HepG2 (cell line): ENCODE measurements around the gene LTB4R. TPM values are rescaled to one million over a fixed set of nuclear protein-coding genes. Genes with fewer than 3 reads are reported as not detected.

ENCODE experiments used
- ATAC-seq: fragments of 200-7000 bp; cut with Tn5 transposase; 3 replicates; pipeline ENCODE4 v1.9.1; 2020; ENCODE audit warnings: mild to moderate bottlenecking, moderate library complexity
- BruUV-seq: library from RNA; stranded (reverse); fragments of 400-500 nt; replicated peaks from 2 replicates; lab custom pipeline; 2021; lab: Mats Ljungman, UMichigan
- CTCF ChIA-PET: fragments of 300-600 bp; formaldehyde crosslinking; extraction: SDS; loops from one replicate; lab custom pipeline; 2021; ENCODE audit warnings: low total read pairs, inconsistent platforms, low intra/inter-chr PET ratio; lab: Yijun Ruan, JAX
- POLR2A ChIA-PET: fragments of 350-600 bp; sonication (Branson Sonifier 250); formaldehyde crosslinking; loops from one replicate; lab custom pipeline; 2020; ENCODE audit warnings: antibody characterized with exemption, inconsistent platforms; lab: Yijun Ruan, JAX
- DNase-seq: peaks from one replicate; pipeline ENCODE4 v3.0.0-alpha.2; 2015; ENCODE audit warnings: low spot score
- FAIRE-seq: peaks from 3 replicates; lab custom pipeline; 2011; peaks lifted over from hg19 to GRCh38; lab: Jason Lieb, UNC
- H2AFZ ChIP-seq: one replicate; pipeline ENCODE4 v1.6.1; 2011; ENCODE audit warnings: low read length, inconsistent platforms
- H3K27ac ChIP-seq: fragments of 300-600 bp; 3 replicates; pipeline ENCODE4 v1.8.0; 2011; ENCODE audit warnings: mixed run types, mild to moderate bottlenecking, mixed read lengths, low read length, inconsistent platforms; ENCODE audit not compliant: insufficient read depth; ENCODE audit errors: extremely low read length
- H3K27me3 ChIP-seq, 2 experiments: fragments of 200-600 bp in 1 of 2; 2 replicates in 1 of 2; 3 replicates in 1 of 2; pipeline versions ENCODE4 v1.6.0 to v1.8.0; 2011; ENCODE audit warnings: low read length in 2 of 2, mild to moderate bottlenecking in 2 of 2, moderate library complexity in 2 of 2, inconsistent platforms in 1 of 2; ENCODE audit not compliant: insufficient read depth in 2 of 2, control insufficient read depth in 1 of 2
- H3K36me3 ChIP-seq, 2 experiments: fragments of 200-600 bp in 1 of 2; replicated peaks in 1 of 2; 2 replicates in 1 of 2; 3 replicates in 1 of 2; pipeline versions ENCODE4 v1.5.1 to v1.8.0; 2011; ENCODE audit warnings: low read length in 2 of 2, inconsistent platforms in 1 of 2; ENCODE audit not compliant: insufficient read depth in 2 of 2, control insufficient read depth in 1 of 2
- H3K4me1 ChIP-seq: 2 replicates; pipeline ENCODE4 v1.5.1; 2012; ENCODE audit warnings: low read length, inconsistent platforms; ENCODE audit not compliant: insufficient read depth
- H3K4me2 ChIP-seq: 2 replicates; pipeline ENCODE4 v1.6.0; 2011; ENCODE audit warnings: low read depth, low read length, inconsistent platforms
- H3K4me3 ChIP-seq, 3 experiments: fragments of 200-600 bp in 1 of 3; sonication (generic), shearing (Covaris generic) in 1 of 3; replicated peaks in 1 of 3; 2 replicates each; pipeline ENCODE4 v1.5.1; 2011 to 2016; ENCODE audit warnings: low read length in 3 of 3, inconsistent platforms in 2 of 3, low read depth in 2 of 3, mild to moderate bottlenecking in 2 of 3, control low read depth in 1 of 3, mixed read lengths in 1 of 3; ENCODE audit not compliant: insufficient read depth in 1 of 3
- H3K79me2 ChIP-seq: one replicate; pipeline ENCODE4 v1.6.1; 2011; ENCODE audit warnings: low read length, inconsistent platforms; ENCODE audit not compliant: insufficient read depth
- H3K9ac ChIP-seq: 2 replicates; pipeline ENCODE4 v1.6.0; 2011; ENCODE audit warnings: mild to moderate bottlenecking, low read depth, low read length, inconsistent platforms; ENCODE audit not compliant: insufficient read depth
- H3K9me3 ChIP-seq: 2 replicates; pipeline ENCODE4 v1.5.1; 2012; ENCODE audit warnings: mild to moderate bottlenecking, low read length
- H4K20me1 ChIP-seq: 2 replicates; pipeline ENCODE4 v1.6.0; 2011; ENCODE audit warnings: inconsistent platforms, mild to moderate bottlenecking, low read length, moderate library complexity; ENCODE audit not compliant: insufficient read depth
- KLF6 ChIP-seq: IDR thresholded peaks from 2 replicates; pipeline ENCODE4 v1.8.0; 2016; ENCODE audit warnings: missing biosample characterization, missing genetic modification reagents
- RBFOX2 ChIP-seq: fragments of 200-400 bp; formaldehyde crosslinking; IDR thresholded peaks from 2 replicates; pipeline ENCODE4 v1.6.1; 2017; ENCODE audit warnings: low read depth, mild to moderate bottlenecking, low read length
- SRY ChIP-seq: sonication (generic); formaldehyde crosslinking; IDR thresholded peaks from 2 replicates; pipeline ENCODE4 v1.8.0; 2022; ENCODE audit warnings: mild to moderate bottlenecking, missing genetic modification reagents
- ZNF343 ChIP-seq: sonication (generic); formaldehyde crosslinking; IDR thresholded peaks from 2 replicates; pipeline ENCODE4 v1.4.0; 2020; ENCODE audit warnings: mild to moderate bottlenecking, missing genetic modification reagents
- WGBS: methylation state at CpG from one replicate; pipeline ENCODE4 v1.1.6; 2017; ENCODE audit warnings: low lambda C conversion rate; 5-methylcytosine and 5-hydroxymethylcytosine counted together
- in situ Hi-C: cut with HindIII; loops from 2 replicates; pipeline ENCODE4 v1.10.0; 2017; ENCODE audit warnings: low pct_unique_long_range_greater_than_20kb; ENCODE audit not compliant: extremely low pct_ligation_motif_present
- intact Hi-C: fragments of 100-400 bp; cut with micrococcal nuclease; formaldehyde crosslinking; loops from one replicate; pipeline ENCODE4 v1.10.0; 2022; ENCODE audit not compliant: unreplicated experiment
- polyA plus RNA-seq, 8 experiments: library from polyadenylated mRNA; depleted of rRNA in 3 of 8; stranded (reverse) in 7 of 8; unstranded in 1 of 8; fragments of >200 nt; fragmentation: Illumina TruSeq in 4 of 8; extraction: Trizol in 4 of 8; gene quantifications; 2 replicates each; pipeline versions ENCODE4 v1.2.1 to v1.2.3, GENCODE V29; 2011 to 2016; ENCODE audit warnings: low read depth in 4 of 8, missing spikeins in 1 of 8, mixed read lengths in 1 of 8; ENCODE audit not compliant: insufficient read depth in 1 of 8
- total RNA-seq, 5 experiments: library from RNA; depleted of rRNA; stranded (reverse); fragments of >200 nt; fragmentation: Illumina TruSeq; extraction: Trizol; gene quantifications; 2 replicates each; pipeline ENCODE4 v1.2.3, GENCODE V29; 2016; ENCODE audit warnings: low read depth in 1 of 5
- TF ChIP-seq, protein P1 (sequence below): sonication (generic); formaldehyde crosslinking; IDR thresholded peaks from 2 replicates; pipeline ENCODE4 v1.4.0; 2020; ENCODE audit warnings: missing genetic modification reagents; ENCODE audit errors: not compliant biosample characterization
- TF ChIP-seq, protein P2 (sequence below): sonication (generic); formaldehyde crosslinking; IDR thresholded peaks from 2 replicates; pipeline ENCODE4 v1.9.0; 2021; ENCODE audit warnings: missing genetic modification reagents, mild to moderate bottlenecking, borderline replicate concordance

Gene LTB4R
- total and polyA plus RNA-seq, 2 of the 13 experiments (the other 11 are each of a cell fraction or from before 2014, with no cell fraction given), result 3.2 to 8.2 TPM

- in situ Hi-C loops, result no loop called here
- no peak overlapping the region for H3K4me2 ChIP-seq
- BruUV-seq, result no TSS peak
- DNase-seq (no peak), ATAC-seq (no peak), FAIRE-seq (no peak)
- H3K4me3 ChIP-seq, result no peak overlapping the region
- TF ChIP-seq SRY (no peak), KLF6 (CRISPR knock-in tag) (no peak), ZNF343 (CRISPR knock-in tag) (0 out of 2 replicates have a peak, but pooled peaks have one; percentile 39), RBFOX2 (peak; percentile 4; the same call in 1 of the 2 replicates)
- TF ChIP-seq, protein P1, sequence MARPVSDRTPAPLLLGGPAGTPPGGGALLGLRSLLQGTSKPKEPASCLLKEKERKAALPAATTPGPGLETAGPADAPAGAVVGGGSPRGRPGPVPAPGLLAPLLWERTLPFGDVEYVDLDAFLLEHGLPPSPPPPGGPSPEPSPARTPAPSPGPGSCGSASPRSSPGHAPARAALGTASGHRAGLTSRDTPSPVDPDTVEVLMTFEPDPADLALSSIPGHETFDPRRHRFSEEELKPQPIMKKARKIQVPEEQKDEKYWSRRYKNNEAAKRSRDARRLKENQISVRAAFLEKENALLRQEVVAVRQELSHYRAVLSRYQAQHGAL (CRISPR knock-in tag), result no peak
- TF ChIP-seq, protein P2, sequence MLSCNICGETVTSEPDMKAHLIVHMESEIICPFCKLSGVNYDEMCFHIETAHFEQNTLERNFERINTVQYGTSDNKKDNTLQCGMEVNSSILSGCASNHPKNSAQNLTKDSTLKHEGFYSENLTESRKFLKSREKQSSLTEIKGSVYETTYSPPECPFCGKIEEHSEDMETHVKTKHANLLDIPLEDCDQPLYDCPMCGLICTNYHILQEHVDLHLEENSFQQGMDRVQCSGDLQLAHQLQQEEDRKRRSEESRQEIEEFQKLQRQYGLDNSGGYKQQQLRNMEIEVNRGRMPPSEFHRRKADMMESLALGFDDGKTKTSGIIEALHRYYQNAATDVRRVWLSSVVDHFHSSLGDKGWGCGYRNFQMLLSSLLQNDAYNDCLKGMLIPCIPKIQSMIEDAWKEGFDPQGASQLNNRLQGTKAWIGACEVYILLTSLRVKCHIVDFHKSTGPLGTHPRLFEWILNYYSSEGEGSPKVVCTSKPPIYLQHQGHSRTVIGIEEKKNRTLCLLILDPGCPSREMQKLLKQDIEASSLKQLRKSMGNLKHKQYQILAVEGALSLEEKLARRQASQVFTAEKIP (CRISPR knock-in tag), result no peak
- H3K36me3 ChIP-seq, result peaks cover 19 to 33% of the 10 kb centered on the region in 2 experiments; a peak in 4 of 5 replicates
- no peaks in the 10 kb centered on the region for H3K27me3 ChIP-seq
- H3K9me3 ChIP-seq, result no peaks in the 10 kb centered on the region
- H3K4me1 ChIP-seq, result peaks cover 13% of the 10 kb centered on the region
- no peaks in the 10 kb centered on the region for H3K79me2 ChIP-seq
- H3K27ac ChIP-seq, result no peak overlapping the region
- intact Hi-C loops, result no loop called here
- ChIA-PET POLR2A (interaction anchor here (1.6 to 16.5 kb wide), 3 partner anchors 12 to 44 kb away, joined by 7 to 435 read pairs (median 23); partner anchors contain the start of genes CIDEB and TINF2), CTCF (no interaction called here)
- H3K9ac ChIP-seq, result peak overlapping the region; percentile 5; the same call in 1 of the 2 replicates
- H4K20me1 ChIP-seq, result no peaks in the 10 kb centered on the region
- 87% methylated on average over 6 of the region's 6 CpGs for WGBS
- no peak overlapping the region for H2AFZ ChIP-seq
Measured at GRCh38 chr14:24263848-24264247, 47.5 kb upstream of the LTB4R start.
